T-cell (primary cell): Measurements from ENCODE around the gene NAIP. TPM values are rescaled to one million over a fixed set of nuclear protein-coding genes. Genes with fewer than 3 reads are reported as not detected.
"Not testable (repeated sequence)": the region's sequence is repeated elsewhere in the genome, so short reads cannot be mapped to it uniquely, and the experiment has no call there.

Source experiments
- ATAC-seq, 4 experiments: fragments of 200-7000 bp in 3 of 4; fragments of 150-1000 bp in 1 of 4; cut with Tn5 transposase; replicated peaks in 1 of 4; 1 replicate in 3 of 4; 2 replicates in 1 of 4; pipeline ENCODE4 v1.10.0; 2021; ENCODE audit warnings: moderate library complexity in 3 of 4, mild to moderate bottlenecking in 2 of 4, moderate number of reproducible peaks in 1 of 4
- CTCF ChIA-PET, 2 donors: fragments of 300-600 bp; sonication (Branson Sonifier 250); formaldehyde crosslinking; loops; one replicate each; lab custom pipeline; 2022; ENCODE audit warnings: antibody characterized with exemption in 2 of 2; lab: Charles Lee
- POLR2A ChIA-PET, 2 donors: fragments of 300-600 bp; sonication (Branson Sonifier 250); formaldehyde crosslinking; loops; one replicate each; lab custom pipeline; 2022; ENCODE audit warnings: antibody characterized with exemption in 2 of 2; lab: Charles Lee
- DNase-seq, 35 experiments: peaks; one replicate each; pipeline versions ENCODE4 v3.0.0 to v3.0.0-alpha.2; 2013 to 2023
- H3K27ac ChIP-seq: one replicate; pipeline ENCODE4 v1.5.1; 2013; ENCODE audit warnings: low read length
- H3K27me3 ChIP-seq, 2 experiments: replicated peaks in 1 of 2; 1 replicate in 1 of 2; 2 replicates in 1 of 2; pipeline versions ENCODE4 v1.6.1 to v1.7.0; 2013; ENCODE audit warnings: low read length in 1 of 2, mixed read lengths in 1 of 2; ENCODE audit not compliant: control insufficient read depth in 2 of 2, insufficient read depth in 2 of 2; ENCODE audit errors: extremely low read depth in 1 of 2
- H3K36me3 ChIP-seq, 2 donors: 1 replicate in 1 of 2; 2 replicates in 1 of 2; pipeline versions ENCODE4 v1.6.1 to v1.7.0; 2013; ENCODE audit warnings: low read length in 1 of 2; ENCODE audit not compliant: control insufficient read depth in 2 of 2, insufficient read depth in 1 of 2; ENCODE audit errors: extremely low read depth in 1 of 2
- H3K4me1 ChIP-seq, 2 experiments: 1 replicate in 1 of 2; 2 replicates in 1 of 2; pipeline versions ENCODE4 v1.6.1 to v1.7.0; 2013; ENCODE audit warnings: low read length in 2 of 2, mixed read lengths in 1 of 2; ENCODE audit not compliant: insufficient read depth in 2 of 2, control insufficient read depth in 1 of 2; ENCODE audit errors: extremely low read depth in 1 of 2
- H3K4me3 ChIP-seq, 2 donors: 1 replicate in 1 of 2; 2 replicates in 1 of 2; pipeline versions ENCODE4 v1.5.1 to v1.7.0; 2013; ENCODE audit warnings: mild to moderate bottlenecking in 2 of 2, low read length in 1 of 2, moderate library complexity in 1 of 2; ENCODE audit not compliant: control insufficient read depth in 1 of 2; ENCODE audit errors: extremely low read depth in 1 of 2
- H3K9me3 ChIP-seq: 2 replicates; pipeline ENCODE4 v1.7.0; 2013
- H3K27ac Mint-ChIP-seq, 2 donors: one replicate each; pipeline ENCODE4 v1.8.0; 2020 to 2021; ENCODE audit warnings: mild to moderate bottlenecking in 2 of 2, mixed read lengths in 2 of 2
- H3K27me3 Mint-ChIP-seq, 2 donors: one replicate each; pipeline ENCODE4 v1.8.0; 2021 to 2022; ENCODE audit warnings: mixed read lengths in 2 of 2
- H3K36me3 Mint-ChIP-seq: one replicate; pipeline ENCODE4 v1.8.0; 2021; ENCODE audit warnings: mixed read lengths
- H3K4me1 Mint-ChIP-seq, 3 donors: one replicate each; pipeline ENCODE4 v1.8.0; 2020 to 2022; ENCODE audit warnings: mixed read lengths in 3 of 3, mild to moderate bottlenecking in 1 of 3
- H3K4me3 Mint-ChIP-seq, 3 donors: one replicate each; pipeline ENCODE4 v1.8.0; 2020 to 2022; ENCODE audit warnings: mild to moderate bottlenecking in 3 of 3, mixed read lengths in 3 of 3, moderate library complexity in 3 of 3
- H3K9me3 Mint-ChIP-seq, 3 donors: one replicate each; pipeline ENCODE4 v1.8.0; 2020 to 2022; ENCODE audit warnings: mixed read lengths in 3 of 3
- WGBS: methylation state at CpG from one replicate; pipeline ENCODE4 v1.1.5; 2013; ENCODE audit warnings: missing lambda C conversion rate; ENCODE audit not compliant: insufficient coverage; 5-methylcytosine and 5-hydroxymethylcytosine counted together
- total RNA-seq, 35 experiments: library from RNA in 6 of 35; stranded (reverse) in 6 of 35; fragments of 120-200 nt in 1 of 35; gene quantifications; one replicate each; pipeline versions ENCODE4 v1.2.1 to v1.2.4 and lab custom pipeline; 2013 to 2026

NAIP gene
- total RNA-seq, 5 donors from 2014 or later (not counting 1 experiment from before 2014, with no cell fraction given): 12.8 to 34.6 (median 17.9) TPM

DNA sequence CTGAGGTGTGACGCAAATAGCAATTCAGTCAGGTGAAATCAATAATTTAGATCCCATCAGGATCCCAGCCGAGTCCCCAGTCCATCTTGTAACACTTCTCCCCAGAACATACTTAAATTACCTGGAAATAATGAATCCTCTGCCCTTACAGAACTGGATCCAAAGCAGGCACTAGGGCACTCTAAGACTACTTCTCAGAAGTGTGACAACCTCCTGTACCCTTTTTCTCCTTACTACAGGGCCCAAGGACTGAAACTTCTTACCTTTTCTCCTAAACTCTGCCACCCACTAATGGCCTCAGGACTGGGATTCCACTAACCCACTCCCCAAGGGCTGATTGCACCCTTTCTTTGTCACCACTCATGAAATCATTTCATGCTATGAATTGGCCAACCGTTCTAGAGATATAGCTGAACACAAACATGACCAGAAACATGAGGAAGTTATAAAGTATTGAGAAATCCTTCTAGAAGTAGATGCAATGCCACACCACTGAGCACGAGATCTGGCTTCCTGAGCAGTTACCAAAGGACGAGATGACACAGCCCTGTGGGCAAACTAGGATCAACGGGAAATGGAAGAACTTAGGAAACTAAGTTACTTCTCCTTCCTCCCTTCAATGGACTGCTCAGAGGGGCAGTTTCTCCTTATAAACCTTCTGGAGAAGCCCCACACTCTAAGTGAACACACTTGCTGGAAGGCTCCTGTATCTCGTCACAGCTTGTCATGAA lies 6.1 kb upstream of the NAIP start:
- H3K27me3 Mint-ChIP-seq, H3K4me3 ChIP-seq, ATAC-seq, H3K36me3 ChIP-seq, H3K4me1 ChIP-seq, H3K27me3 ChIP-seq, CTCF ChIA-PET, H3K27ac Mint-ChIP-seq, DNase-seq, H3K36me3 Mint-ChIP-seq, POLR2A ChIA-PET, H3K27ac ChIP-seq, H3K9me3 ChIP-seq, H3K9me3 Mint-ChIP-seq, H3K4me1 Mint-ChIP-seq, H3K4me3 Mint-ChIP-seq: not testable (repeated sequence)
- WGBS: no CpG with 5 or more reads among the region's 7 CpGs

- H3K36me3 ChIP-seq, ATAC-seq, H3K27ac Mint-ChIP-seq, H3K36me3 Mint-ChIP-seq, H3K4me3 Mint-ChIP-seq, CTCF ChIA-PET, H3K9me3 ChIP-seq, H3K27me3 ChIP-seq, H3K4me1 Mint-ChIP-seq, POLR2A ChIA-PET, H3K4me3 ChIP-seq, H3K27ac ChIP-seq, H3K4me1 ChIP-seq, DNase-seq, H3K27me3 Mint-ChIP-seq, H3K9me3 Mint-ChIP-seq: not testable (repeated sequence)
- WGBS: no CpG with 5 or more reads among the region's 6 CpGs
Observed at GRCh38 chr5:71020643-71021042, 4.5 kb downstream of the NAIP start.

DNA sequence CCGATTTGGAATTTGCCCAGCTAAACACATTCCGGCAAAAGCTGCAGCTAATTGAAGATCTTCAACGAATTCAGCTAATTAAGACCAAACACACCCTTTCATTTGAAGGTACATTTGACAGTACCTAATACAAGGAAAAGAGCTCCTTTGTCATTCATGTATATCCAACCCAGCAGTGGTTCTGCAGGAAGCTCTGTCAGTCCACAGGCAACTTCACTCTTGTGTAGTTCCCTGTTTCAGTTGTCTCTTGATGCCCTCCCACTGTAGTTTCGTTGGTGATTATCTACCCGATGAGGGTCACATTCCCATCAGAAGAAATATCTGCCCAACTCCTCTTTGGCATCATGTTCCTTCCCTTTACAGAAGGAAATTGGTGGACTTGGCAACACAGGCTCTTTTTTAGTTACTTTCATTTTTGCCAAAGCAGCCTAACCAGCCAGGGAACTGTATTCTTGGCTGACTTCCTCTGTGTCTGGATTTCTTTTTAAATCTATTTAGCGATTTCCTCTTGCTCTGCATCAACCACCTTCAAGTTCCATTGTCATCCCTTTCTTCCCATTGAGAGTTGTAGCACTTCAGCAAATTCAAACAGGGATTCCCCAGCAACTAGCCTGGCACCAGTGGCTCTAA lies 6.6 kb downstream of the NAIP start:
- H3K27me3 ChIP-seq, H3K4me3 ChIP-seq, ATAC-seq, DNase-seq, H3K9me3 ChIP-seq, H3K4me3 Mint-ChIP-seq, CTCF ChIA-PET, H3K4me1 Mint-ChIP-seq, H3K27me3 Mint-ChIP-seq, H3K4me1 ChIP-seq, H3K36me3 ChIP-seq, H3K36me3 Mint-ChIP-seq, H3K27ac Mint-ChIP-seq, H3K9me3 Mint-ChIP-seq, POLR2A ChIA-PET, H3K27ac ChIP-seq: not testable (repeated sequence)
- WGBS: no CpG with 5 or more reads among the region's 6 CpGs

- Mint-ChIP-seq H3K4me3 (no peak overlapping the region), H3K9me3 (no peaks in the 10 kb centered on the region), H3K27ac (no peak overlapping the region), H3K36me3 (no peaks in the 10 kb centered on the region), H3K27me3 (no peaks in the 10 kb centered on the region), H3K4me1 (no peaks in the 10 kb centered on the region)
- Histone ChIP-seq H3K9me3 (no peaks in the 10 kb centered on the region), H3K27me3 (peaks cover 0 to 6% of the 10 kb centered on the region in 2 experiments), H3K27ac (no peak overlapping the region), H3K4me1 (no peaks in the 10 kb centered on the region), H3K4me3 (no peak overlapping the region), H3K36me3 (no peaks in the 10 kb centered on the region)
- ATAC-seq (no peak), DNase-seq (no peak)
- 91% methylated on average over 7 of the region's 8 CpGs for WGBS
- ChIA-PET CTCF (no interaction called here), POLR2A (no interaction called here)
Observed at GRCh38 chr5:71014176-71014575, 11.0 kb downstream of the NAIP start.

- H3K27me3 ChIP-seq: peaks cover 0 to 6% of the 10 kb centered on the region in 2 experiments
- 89% methylated on average over 4 of the region's 12 CpGs for WGBS
- CTCF ChIA-PET: no interaction called here
- Mint-ChIP-seq H3K9me3 (no peaks in the 10 kb centered on the region), H3K36me3 (no peaks in the 10 kb centered on the region), H3K4me3 (no peak overlapping the region), H3K27me3 (no peaks in the 10 kb centered on the region), H3K27ac (no peak overlapping the region), H3K4me1 (no peaks in the 10 kb centered on the region)
- no peak overlapping the region for H3K27ac ChIP-seq
- DNase-seq (no peak), ATAC-seq (no peak)
- H3K4me3 ChIP-seq: no peak overlapping the region
- POLR2A ChIA-PET: no interaction called here
- H3K9me3 ChIP-seq: no peaks in the 10 kb centered on the region
- no peaks in the 10 kb centered on the region for H3K36me3 ChIP-seq
- no peaks in the 10 kb centered on the region for H3K4me1 ChIP-seq
Observed at GRCh38 chr5:71013575-71013974, 11.6 kb downstream of the NAIP start.

DNA sequence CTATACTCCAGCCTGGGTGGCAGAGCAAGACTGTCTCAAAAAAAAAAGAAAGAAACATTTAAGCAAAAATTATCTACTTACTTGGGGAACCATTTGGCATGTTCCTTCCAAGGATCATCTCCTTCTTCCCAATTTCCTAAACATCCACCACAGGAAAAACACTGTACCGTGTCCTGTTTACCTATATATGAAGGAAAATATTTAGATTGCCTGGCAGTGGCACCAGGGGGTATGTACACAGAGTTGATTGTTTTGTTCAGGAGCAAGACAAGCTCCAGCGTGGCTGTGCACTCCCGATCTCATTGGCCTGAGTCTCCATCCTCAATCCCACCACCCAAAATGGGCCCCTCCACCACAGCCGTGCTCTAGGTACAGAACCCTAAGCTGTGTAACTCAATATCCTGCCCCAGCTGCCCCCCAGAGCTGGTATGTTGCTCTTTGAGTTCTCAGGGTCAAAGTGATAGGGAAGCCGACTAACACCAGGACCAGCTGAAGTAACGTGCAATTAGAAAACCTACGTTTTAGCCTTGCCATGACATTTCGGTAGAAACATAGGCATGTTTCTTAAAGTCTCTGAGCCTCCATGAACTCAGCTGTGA lies 13.8 kb downstream of the NAIP start:
- DNase-seq: no peak
- Mint-ChIP-seq H3K9me3 (no peaks in the 10 kb centered on the region), H3K27ac (no peak overlapping the region)

More for the DNA sequence above, 13.8 kb downstream of the NAIP start:
- H3K27me3 Mint-ChIP-seq: no peaks in the 10 kb centered on the region
- POLR2A ChIA-PET: no interaction called here
- H3K4me1 Mint-ChIP-seq: no peaks in the 10 kb centered on the region
- no peak for ATAC-seq
- 91% methylated on average over 6 of the region's 8 CpGs for WGBS
- Histone ChIP-seq H3K27me3 (peaks cover 0 to 6% of the 10 kb centered on the region in 2 experiments), H3K9me3 (no peaks in the 10 kb centered on the region), H3K36me3 (no peaks in the 10 kb centered on the region), H3K27ac (no peak overlapping the region), H3K4me1 (no peaks in the 10 kb centered on the region), H3K4me3 (no peak overlapping the region)
- CTCF ChIA-PET: no interaction called here
- H3K36me3 Mint-ChIP-seq: no peaks in the 10 kb centered on the region
- H3K4me3 Mint-ChIP-seq: no peak overlapping the region
